H9 (cell line): ENCODE data around the gene IRX4. TPM values are rescaled to one million over a fixed set of nuclear protein-coding genes. Genes with fewer than 3 reads are reported as not detected.

Experiments
- DNase-seq: peaks from one replicate; pipeline ENCODE4 v3.0.0-alpha.2; 2017
- H2AFZ ChIP-seq: one replicate; pipeline ENCODE4 v1.6.1; 2013; ENCODE audit warnings: mild to moderate bottlenecking, low read length, control low read depth, moderate library complexity
- H2AK5ac ChIP-seq: 2 replicates; pipeline ENCODE4 v1.6.1; 2013; ENCODE audit warnings: low read length, control low read depth, mixed read lengths; ENCODE audit not compliant: insufficient read length
- H2BK120ac ChIP-seq: one replicate; pipeline ENCODE4 v1.6.1; 2013; ENCODE audit warnings: low read depth, mild to moderate bottlenecking, low read length, control low read depth, inconsistent platforms; ENCODE audit not compliant: poor library complexity, severe bottlenecking
- H2BK12ac ChIP-seq: 2 replicates; pipeline ENCODE4 v1.6.1; 2013; ENCODE audit warnings: low read length, control low read depth, mixed read lengths, low read depth; ENCODE audit not compliant: insufficient read length
- H2BK15ac ChIP-seq: 2 replicates; pipeline ENCODE4 v1.6.1; 2013; ENCODE audit warnings: low read depth, low read length, control low read depth
- H2BK20ac ChIP-seq: one replicate; pipeline ENCODE4 v1.6.1; 2013; ENCODE audit warnings: low read depth, mild to moderate bottlenecking, low read length, control low read depth, inconsistent platforms; ENCODE audit not compliant: poor library complexity, severe bottlenecking
- H2BK5ac ChIP-seq: 2 replicates; pipeline ENCODE4 v1.6.1; 2013; ENCODE audit warnings: low read length, control low read depth, mixed read lengths; ENCODE audit not compliant: insufficient read length
- H3K14ac ChIP-seq: 2 replicates; pipeline ENCODE4 v1.6.1; 2013; ENCODE audit warnings: low read length, control low read depth; ENCODE audit not compliant: insufficient read depth
- H3K18ac ChIP-seq: 2 replicates; pipeline ENCODE4 v1.6.1; 2013; ENCODE audit warnings: low read depth, mild to moderate bottlenecking, mixed read lengths, low read length, control low read depth; ENCODE audit not compliant: insufficient read length
- H3K23ac ChIP-seq: 2 replicates; pipeline ENCODE4 v1.6.1; 2013; ENCODE audit warnings: low read length, control low read depth, mixed read lengths, low read depth; ENCODE audit not compliant: insufficient read length
- H3K23me2 ChIP-seq: 2 replicates; pipeline ENCODE4 v1.6.1; 2013; ENCODE audit warnings: low read depth, mild to moderate bottlenecking, mixed read lengths, low read length, control low read depth; ENCODE audit not compliant: insufficient read length, poor library complexity, severe bottlenecking
- H3K27ac ChIP-seq: 2 replicates; pipeline ENCODE4 v1.5.1; 2013; ENCODE audit warnings: low read length, control low read depth, mixed read lengths, low read depth; ENCODE audit not compliant: insufficient read length
- H3K27me3 ChIP-seq: 2 replicates; pipeline ENCODE4 v1.6.1; 2013; ENCODE audit warnings: low read length, control low read depth, inconsistent platforms; ENCODE audit not compliant: insufficient read depth
- H3K4ac ChIP-seq: 2 replicates; pipeline ENCODE4 v1.6.1; 2013; ENCODE audit warnings: low read depth, mild to moderate bottlenecking, control low read depth, inconsistent platforms, low read length, moderate library complexity
- H3K4me1 ChIP-seq: 2 replicates; pipeline ENCODE4 v1.6.1; 2013; ENCODE audit warnings: low read length, control low read depth, inconsistent platforms; ENCODE audit not compliant: insufficient read depth
- H3K4me2 ChIP-seq: 2 replicates; pipeline ENCODE4 v1.6.1; 2013; ENCODE audit warnings: low read length, control low read depth, mixed read lengths; ENCODE audit not compliant: insufficient read length, insufficient read depth
- H3K56ac ChIP-seq: 2 replicates; pipeline ENCODE4 v1.6.1; 2013; ENCODE audit warnings: low read depth, mild to moderate bottlenecking, mixed read lengths, low read length, control low read depth; ENCODE audit not compliant: insufficient read length
- H3K79me1 ChIP-seq: 2 replicates; pipeline ENCODE4 v1.6.1; 2013; ENCODE audit warnings: low read depth, mild to moderate bottlenecking, moderate library complexity, low read length, control low read depth, inconsistent platforms; ENCODE audit not compliant: insufficient read depth, poor library complexity, severe bottlenecking
- H3K79me2 ChIP-seq: 2 replicates; pipeline ENCODE4 v1.6.1; 2013; ENCODE audit warnings: low read length, control low read depth, inconsistent platforms; ENCODE audit not compliant: insufficient read depth
- H3K9ac ChIP-seq: 2 replicates; pipeline ENCODE4 v1.6.1; 2013; ENCODE audit warnings: low read length, control low read depth, mixed read lengths; ENCODE audit not compliant: insufficient read length; ENCODE audit errors: extremely low read depth
- H3K9me3 ChIP-seq: one replicate; pipeline ENCODE4 v1.6.1; 2013; ENCODE audit warnings: low read depth, low read length, inconsistent platforms; ENCODE audit not compliant: control insufficient read depth
- H3T11ph ChIP-seq: one replicate; pipeline ENCODE4 v1.6.1; 2013; ENCODE audit warnings: mild to moderate bottlenecking, low read length, control low read depth, inconsistent platforms
- H4K20me1 ChIP-seq: one replicate; pipeline ENCODE4 v1.6.1; 2013; ENCODE audit not compliant: control insufficient read depth, insufficient read length, insufficient read depth
- H4K5ac ChIP-seq: 2 replicates; pipeline ENCODE4 v1.6.1; 2013; ENCODE audit warnings: low read depth, mild to moderate bottlenecking, mixed read lengths, low read length, control low read depth; ENCODE audit not compliant: insufficient read length
- H4K8ac ChIP-seq: replicated peaks from 2 replicates; pipeline ENCODE4 v1.6.1; 2013; ENCODE audit warnings: low read length, control low read depth, mixed read lengths, low read depth; ENCODE audit not compliant: insufficient read length
- H4K91ac ChIP-seq: 2 replicates; pipeline ENCODE4 v1.6.1; 2013; ENCODE audit warnings: low read depth, mild to moderate bottlenecking, moderate library complexity, mixed read lengths, low read length, control low read depth; ENCODE audit not compliant: insufficient read length
- H3K27ac Mint-ChIP-seq, 3 experiments: 2 replicates in 2 of 3; 3 replicates in 1 of 3; pipeline ENCODE4 v1.8.0; 2020 to 2021; ENCODE audit warnings: mixed read lengths in 3 of 3, mild to moderate bottlenecking in 1 of 3, moderate library complexity in 1 of 3
- H3K27me3 Mint-ChIP-seq: 2 replicates; pipeline ENCODE4 v1.8.0; 2021; ENCODE audit warnings: low read depth, mild to moderate bottlenecking, moderate library complexity, mixed read lengths
- H3K36me3 Mint-ChIP-seq, 3 experiments: 2 replicates in 2 of 3; 3 replicates in 1 of 3; pipeline ENCODE4 v1.8.0; 2020 to 2021; ENCODE audit warnings: low read depth in 3 of 3, mixed read lengths in 3 of 3; ENCODE audit not compliant: insufficient read depth in 1 of 3
- H3K4me1 Mint-ChIP-seq, 2 experiments: 2 replicates each; pipeline ENCODE4 v1.8.0; 2020; ENCODE audit warnings: mixed read lengths in 2 of 2
- H3K4me3 Mint-ChIP-seq, 2 experiments: 2 replicates in 1 of 2; 3 replicates in 1 of 2; pipeline ENCODE4 v1.8.0; 2020 to 2021; ENCODE audit warnings: mild to moderate bottlenecking in 2 of 2, mixed read lengths in 2 of 2, moderate library complexity in 1 of 2
- H3K9me3 Mint-ChIP-seq, 2 experiments: 2 replicates in 1 of 2; 3 replicates in 1 of 2; pipeline ENCODE4 v1.8.0; 2020; ENCODE audit warnings: mild to moderate bottlenecking in 2 of 2, mixed read lengths in 2 of 2, moderate library complexity in 1 of 2
- CTCF ChIP-seq: fragments of 200-600 bp; sonication (generic); conservative IDR thresholded peaks from 3 replicates; pipeline ENCODE4 v1.8.0; 2021; ENCODE audit warnings: antibody characterized with exemption, mild to moderate bottlenecking
- WGBS: extraction: QIAGEN DNeasy Blood & Tissue Kit; methylation state at CpG from one replicate; pipeline ENCODE4 v1.1.7; 2013; ENCODE audit warnings: missing lambda C conversion rate, low lambda C conversion rate, mixed read lengths; ENCODE audit not compliant: insufficient read length; ENCODE audit errors: extremely low coverage; 5-methylcytosine and 5-hydroxymethylcytosine counted together
- total RNA-seq: library from RNA; stranded (reverse); gene quantifications from 2 replicates; pipeline ENCODE4 v1.2.1, GENCODE V29; 2021

Gene IRX4
- total RNA-seq, 1 experiment from 2014 or later: 3.2 TPM

GRCh38 chr5:1929108-1929991 is 46.6 kb upstream of the IRX4 start:
- H2BK5ac ChIP-seq: no peak overlapping the region
- no peaks in the 10 kb centered on the region for H3K36me3 Mint-ChIP-seq
- peak overlapping the region; percentile 1 for H3K18ac ChIP-seq
- H2BK12ac ChIP-seq: no peak overlapping the region
- H3T11ph ChIP-seq: no peak overlapping the region
- H4K5ac ChIP-seq: no peak overlapping the region
- H3K9me3 Mint-ChIP-seq: no peaks in the 10 kb centered on the region
- WGBS: 100% methylated on average over 1 of the region's 9 CpGs
- peak overlapping the region; percentile 3 for H3K23ac ChIP-seq
- H2AK5ac ChIP-seq: no peak overlapping the region
- peaks cover 0 to 6% of the 10 kb centered on the region in 2 experiments; a peak in 3 of 4 replicates for H3K4me1 Mint-ChIP-seq
- H3K27me3 Mint-ChIP-seq: peaks cover 24% of the 10 kb centered on the region
- no peaks in the 10 kb centered on the region for H3K79me1 ChIP-seq
- no peaks in the 10 kb centered on the region for H3K9me3 ChIP-seq
- no peak overlapping the region for H3K56ac ChIP-seq
- H3K14ac ChIP-seq: no peak overlapping the region
- no peaks in the 10 kb centered on the region; the same call in 1 of the 2 replicates for H3K27me3 ChIP-seq
- no peak overlapping the region for H3K27ac Mint-ChIP-seq
- no peak for TF ChIP-seq CTCF
- peak overlapping the region; percentile 18 for H4K8ac ChIP-seq
- no peak overlapping the region for H3K27ac ChIP-seq
- peaks cover 4% of the 10 kb centered on the region for H4K20me1 ChIP-seq
- no peaks in the 10 kb centered on the region for H3K79me2 ChIP-seq
- no peak overlapping the region for H3K4ac ChIP-seq
- no peak overlapping the region for H2BK20ac ChIP-seq
- peaks cover 6% of the 10 kb centered on the region for H3K23me2 ChIP-seq
- H3K4me3 Mint-ChIP-seq: no peak overlapping the region
- H3K4me1 ChIP-seq: no peaks in the 10 kb centered on the region; the same call in 1 of the 2 replicates
- no peak overlapping the region for H2BK15ac ChIP-seq
- H2BK120ac ChIP-seq: no peak overlapping the region
- no peak overlapping the region for H3K9ac ChIP-seq
- DNase-seq: peak; percentile 22
- no peak overlapping the region for H2AFZ ChIP-seq
- no peak overlapping the region for H3K4me2 ChIP-seq
- no peak overlapping the region for H4K91ac ChIP-seq
